Activated CD4-positive, alpha-beta T cell treated with anti-CD3 and anti-CD28 coated beads, Interleukin-2, amount 10 ng/mL, durations not matched to agents 24 days and 14 days (primary cell): Measurements from ENCODE around the gene COL20A1. TPM values are rescaled to one million over a fixed set of nuclear protein-coding genes. Genes with fewer than 3 reads are reported as not detected.

ENCODE experiments used
- DNase-seq: peaks from one replicate; pipeline ENCODE4 v3.0.0; 2022
- H3K27ac Mint-ChIP-seq: one replicate; pipeline ENCODE4 v1.8.0; 2022; ENCODE audit warnings: mild to moderate bottlenecking, mixed read lengths
- H3K27me3 Mint-ChIP-seq: one replicate; pipeline ENCODE4 v1.8.0; 2022; ENCODE audit warnings: mixed read lengths
- H3K36me3 Mint-ChIP-seq: one replicate; pipeline ENCODE4 v1.8.0; 2022; ENCODE audit warnings: low read depth, mild to moderate bottlenecking, mixed read lengths
- H3K4me1 Mint-ChIP-seq: one replicate; pipeline ENCODE4 v1.8.0; 2021; ENCODE audit warnings: mixed read lengths
- H3K4me3 Mint-ChIP-seq: one replicate; pipeline ENCODE4 v1.8.0; 2022; ENCODE audit warnings: mild to moderate bottlenecking, moderate library complexity, mixed read lengths
- H3K9me3 Mint-ChIP-seq: one replicate; pipeline ENCODE4 v1.8.0; 2021; ENCODE audit warnings: mixed read lengths
- intact Hi-C: fragments of 100-400 bp; cut with micrococcal nuclease; formaldehyde crosslinking; loops from one replicate; pipeline ENCODE4 v1.15.1; 2023
- total RNA-seq: library from RNA; stranded (reverse); gene quantifications from 2 replicates; pipeline ENCODE4 v1.2.3, GENCODE V29; 2022

COL20A1 gene
- total RNA-seq, 1 donor from 2014 or later, result not detected

GRCh38 chr20:63287697-63288580, 5.0 kb upstream of the COL20A1 start:
- Mint-ChIP-seq H3K27me3 (no peaks in the 10 kb centered on the region), H3K4me1 (peaks cover 3% of the 10 kb centered on the region), H3K27ac (no peak overlapping the region), H3K4me3 (no peak overlapping the region), H3K36me3 (peaks cover 6% of the 10 kb centered on the region), H3K9me3 (no peaks in the 10 kb centered on the region)
- no peak for DNase-seq
- intact Hi-C loops, result no loop called here

GRCh38 chr20:63288581-63289251, 4.3 kb upstream of the COL20A1 start:
- H3K4me1 Mint-ChIP-seq, result peaks cover 3% of the 10 kb centered on the region
- DNase-seq, result no peak
- no peak overlapping the region for H3K4me3 Mint-ChIP-seq
- H3K27me3 Mint-ChIP-seq, result no peaks in the 10 kb centered on the region
- intact Hi-C loops, result no loop called here
- H3K27ac Mint-ChIP-seq, result no peak overlapping the region
- peaks cover 6% of the 10 kb centered on the region for H3K36me3 Mint-ChIP-seq
- H3K9me3 Mint-ChIP-seq, result no peaks in the 10 kb centered on the region

- H3K4me3 Mint-ChIP-seq, result no peak overlapping the region
Observed at GRCh38 chr20:63289311-63290135, 3.5 kb upstream of the COL20A1 start.

DNA sequence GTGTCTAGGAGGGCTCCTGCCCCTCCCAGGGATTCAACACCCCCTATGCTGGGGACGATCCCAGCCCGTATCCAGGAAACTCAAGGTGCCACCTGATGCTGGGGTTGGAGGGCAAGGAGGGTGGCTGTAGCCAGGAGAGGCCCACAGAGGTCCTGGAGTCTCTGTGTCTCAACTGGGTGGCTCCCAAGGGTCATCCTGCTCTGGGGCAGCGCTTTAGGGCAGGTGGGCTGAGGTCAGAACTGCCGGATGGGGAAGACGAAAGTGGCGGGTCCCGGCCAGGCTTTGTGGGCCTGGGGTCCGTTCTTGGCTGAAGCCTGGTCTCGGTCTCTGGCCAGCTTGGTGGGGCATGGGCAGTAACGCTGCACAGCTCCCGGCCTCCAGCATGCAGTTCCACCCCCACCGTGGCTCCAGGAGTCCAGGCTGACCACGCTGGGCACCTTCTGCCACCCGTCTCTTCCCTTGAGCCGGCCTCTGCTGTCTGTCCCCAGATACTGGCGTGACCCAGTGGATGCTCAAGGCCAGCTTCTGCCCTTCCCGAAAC, 2.8 kb upstream of the COL20A1 start:
- Mint-ChIP-seq H3K27me3 (peaks cover 1% of the 10 kb centered on the region), H3K9me3 (no peaks in the 10 kb centered on the region)
- intact Hi-C loops, result no loop called here

More at GRCh38 chr20:63289311-63290135, 3.5 kb upstream of the COL20A1 start:
- DNase-seq, result no peak
- no peaks in the 10 kb centered on the region for H3K4me1 Mint-ChIP-seq
- H3K27ac Mint-ChIP-seq, result no peak overlapping the region
- H3K36me3 Mint-ChIP-seq, result peaks cover 6% of the 10 kb centered on the region
- intact Hi-C loops, result no loop called here
- no peaks in the 10 kb centered on the region for H3K27me3 Mint-ChIP-seq
- H3K9me3 Mint-ChIP-seq, result no peaks in the 10 kb centered on the region

DNA sequence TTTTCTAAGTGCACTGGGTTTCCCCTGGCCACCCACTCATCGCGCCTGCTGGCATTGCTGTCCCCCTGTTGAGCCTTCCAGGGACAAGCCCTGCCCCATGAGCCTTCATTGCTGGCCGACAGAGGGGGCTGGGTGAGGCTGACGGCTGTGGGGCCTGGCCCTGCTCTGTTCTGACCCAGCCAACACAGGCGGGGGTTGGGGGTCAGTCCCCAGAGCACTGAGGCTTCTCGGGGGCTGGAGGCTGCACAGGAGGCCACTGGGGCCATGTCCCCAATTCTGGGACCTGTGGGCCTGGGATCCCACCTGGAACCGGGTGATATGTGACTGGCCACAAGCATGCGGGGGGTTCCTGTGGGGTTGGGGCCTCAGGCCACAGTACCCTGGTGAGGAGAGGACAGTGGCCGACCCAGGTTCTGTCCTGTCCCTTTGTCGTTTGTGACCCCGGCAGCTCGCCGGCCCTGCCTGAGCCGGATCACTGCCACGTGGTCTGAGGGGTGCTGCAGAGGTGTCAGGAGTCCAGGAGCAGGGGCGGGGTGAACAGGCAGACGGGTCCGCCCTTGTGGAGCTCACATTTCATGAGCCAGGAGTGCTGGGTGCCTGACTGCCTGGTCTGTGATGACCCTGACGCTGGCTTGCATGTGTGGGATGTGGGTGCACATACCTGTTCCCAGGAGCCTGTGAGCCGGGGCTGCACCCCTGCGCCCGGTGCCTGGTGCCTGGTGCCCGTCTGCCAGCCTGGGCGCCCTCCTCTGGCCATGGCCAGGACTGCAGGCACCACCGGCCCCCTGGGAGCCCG, 2.1 kb upstream of the COL20A1 start:
- H3K27ac Mint-ChIP-seq, result no peak overlapping the region
- H3K4me1 Mint-ChIP-seq, result peaks cover 2% of the 10 kb centered on the region
- intact Hi-C loops, result no loop called here
- H3K36me3 Mint-ChIP-seq, result peaks cover 5% of the 10 kb centered on the region
- H3K9me3 Mint-ChIP-seq, result no peaks in the 10 kb centered on the region
- no peak overlapping the region for H3K4me3 Mint-ChIP-seq
- H3K27me3 Mint-ChIP-seq, result peaks cover 3% of the 10 kb centered on the region
- DNase-seq, result peak; percentile 89

More for the DNA sequence above, 2.8 kb upstream of the COL20A1 start:
- peaks cover 6% of the 10 kb centered on the region for H3K36me3 Mint-ChIP-seq
- DNase-seq, result no peak
- H3K4me3 Mint-ChIP-seq, result no peak overlapping the region
- H3K4me1 Mint-ChIP-seq, result peaks cover 1% of the 10 kb centered on the region
- H3K27ac Mint-ChIP-seq, result no peak overlapping the region

- peaks cover 2% of the 10 kb centered on the region for H3K4me1 Mint-ChIP-seq
- peaks cover 3% of the 10 kb centered on the region for H3K27me3 Mint-ChIP-seq
- H3K27ac Mint-ChIP-seq, result no peak overlapping the region
- no peak for DNase-seq
- H3K9me3 Mint-ChIP-seq, result no peaks in the 10 kb centered on the region
- peaks cover 4% of the 10 kb centered on the region for H3K36me3 Mint-ChIP-seq
- H3K4me3 Mint-ChIP-seq, result no peak overlapping the region
- intact Hi-C loops, result no loop called here
Observed at GRCh38 chr20:63291811-63292210, 1.2 kb upstream of the COL20A1 start.

- DNase-seq, result no peak
- no peak overlapping the region for H3K4me3 Mint-ChIP-seq
- H3K27me3 Mint-ChIP-seq, result peaks cover 3% of the 10 kb centered on the region
- H3K4me1 Mint-ChIP-seq, result peaks cover 2% of the 10 kb centered on the region
- intact Hi-C loops, result no loop called here
- peaks cover 4% of the 10 kb centered on the region for H3K36me3 Mint-ChIP-seq
- H3K9me3 Mint-ChIP-seq, result no peaks in the 10 kb centered on the region
- no peak overlapping the region for H3K27ac Mint-ChIP-seq
Observed at GRCh38 chr20:63292292-63292701, 689 bp upstream of the COL20A1 start.

DNA sequence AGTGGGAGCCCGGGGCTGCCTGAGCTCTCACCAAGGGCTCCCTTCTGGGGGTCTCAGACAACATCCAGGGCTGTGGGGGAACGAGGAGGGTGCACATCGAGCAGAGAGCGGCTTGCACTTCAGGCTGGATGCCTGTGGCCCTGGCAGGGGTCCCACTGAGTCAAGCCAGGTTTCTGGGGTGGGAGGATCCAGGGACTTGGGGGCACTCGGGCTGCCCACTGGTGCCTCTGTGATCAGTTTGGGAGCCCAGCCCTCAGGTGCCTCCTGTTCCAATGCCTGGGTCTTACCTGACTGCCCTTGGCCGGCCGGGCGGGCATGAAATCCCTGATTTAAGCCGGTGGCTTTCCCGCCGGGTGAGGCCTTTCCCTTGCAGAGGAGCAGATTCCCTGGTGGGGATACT, 470 bp downstream of the COL20A1 start:
- H3K9me3 Mint-ChIP-seq, result no peaks in the 10 kb centered on the region
- H3K27ac Mint-ChIP-seq, result no peak overlapping the region
- DNase-seq, result no peak
- H3K27me3 Mint-ChIP-seq, result peaks cover 3% of the 10 kb centered on the region
- peaks cover 2% of the 10 kb centered on the region for H3K4me1 Mint-ChIP-seq
- peaks cover 4% of the 10 kb centered on the region for H3K36me3 Mint-ChIP-seq
- intact Hi-C loops, result no loop called here
- no peak overlapping the region for H3K4me3 Mint-ChIP-seq

DNA sequence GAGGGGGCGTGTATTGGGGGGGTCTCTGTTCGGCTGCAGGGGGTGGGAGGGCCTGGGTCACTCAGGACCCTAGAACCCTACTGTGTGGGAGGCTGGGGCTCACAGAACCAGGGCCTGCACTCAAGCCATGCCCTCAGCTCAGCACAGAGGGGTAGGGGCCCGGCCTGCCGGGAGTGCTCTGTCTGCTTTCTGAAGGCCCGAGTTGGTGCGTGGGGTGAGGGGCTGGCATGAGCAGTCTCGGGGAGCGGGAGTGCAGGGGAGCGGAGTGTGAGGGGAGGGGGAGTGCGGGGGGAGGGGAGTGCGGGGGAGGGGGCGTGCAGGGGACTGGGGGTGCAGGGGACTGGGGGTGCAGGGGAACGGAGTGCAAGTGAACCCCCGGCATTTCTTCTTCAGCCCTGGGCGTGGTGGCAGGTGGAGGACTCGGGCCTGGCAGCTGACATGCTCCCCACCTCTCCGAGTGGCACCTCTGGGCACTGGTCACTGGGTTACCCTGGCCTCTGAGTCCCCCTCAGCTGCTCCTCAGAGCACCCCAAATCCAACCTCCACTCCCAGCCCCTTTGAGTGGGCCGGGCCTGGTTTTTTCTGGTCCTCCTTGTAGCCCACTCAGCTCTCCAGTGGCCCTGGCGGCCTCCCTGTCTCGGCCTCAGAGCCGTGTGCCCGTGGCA, 1.0 kb downstream of the COL20A1 start:
- Mint-ChIP-seq H3K4me3 (no peak overlapping the region), H3K27me3 (peaks cover 4% of the 10 kb centered on the region), H3K9me3 (no peaks in the 10 kb centered on the region), H3K4me1 (peaks cover 2% of the 10 kb centered on the region), H3K27ac (no peak overlapping the region), H3K36me3 (peaks cover under 1% of the 10 kb centered on the region)
- intact Hi-C loops, result no loop called here
- DNase-seq, result no peak

DNA sequence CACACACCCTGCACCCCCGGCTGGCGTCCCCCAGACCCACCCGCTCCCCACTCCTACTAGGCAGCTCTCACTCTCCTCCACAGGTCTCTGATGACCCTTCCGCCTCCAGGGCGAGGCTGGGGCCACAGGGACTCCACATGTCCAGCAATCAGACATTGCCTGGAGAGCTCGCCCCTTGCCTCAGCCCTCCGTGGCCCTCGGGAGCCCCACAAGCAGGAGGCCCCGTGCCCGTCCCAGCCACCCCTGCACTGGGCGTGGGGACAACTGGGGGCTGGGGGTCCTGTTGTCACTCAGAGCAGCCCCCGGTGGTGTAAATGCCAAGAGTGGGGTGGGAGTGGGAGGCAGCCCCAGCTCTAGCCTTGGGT, 1.5 kb downstream of the COL20A1 start:
- Mint-ChIP-seq H3K27ac (no peak overlapping the region), H3K9me3 (no peaks in the 10 kb centered on the region), H3K27me3 (peaks cover 6% of the 10 kb centered on the region), H3K4me3 (no peak overlapping the region), H3K4me1 (peaks cover 2% of the 10 kb centered on the region), H3K36me3 (no peaks in the 10 kb centered on the region)
- DNase-seq, result no peak
- intact Hi-C loops, result no loop called here

- intact Hi-C loops, result no loop called here
- H3K9me3 Mint-ChIP-seq, result no peaks in the 10 kb centered on the region
- H3K4me1 Mint-ChIP-seq, result peaks cover 2% of the 10 kb centered on the region
- no peak overlapping the region for H3K27ac Mint-ChIP-seq
- no peak for DNase-seq
- H3K4me3 Mint-ChIP-seq, result no peak overlapping the region
- H3K27me3 Mint-ChIP-seq, result peaks cover 7% of the 10 kb centered on the region
- H3K36me3 Mint-ChIP-seq, result no peaks in the 10 kb centered on the region
Observed at GRCh38 chr20:63295018-63295417, 2.0 kb downstream of the COL20A1 start.

DNA sequence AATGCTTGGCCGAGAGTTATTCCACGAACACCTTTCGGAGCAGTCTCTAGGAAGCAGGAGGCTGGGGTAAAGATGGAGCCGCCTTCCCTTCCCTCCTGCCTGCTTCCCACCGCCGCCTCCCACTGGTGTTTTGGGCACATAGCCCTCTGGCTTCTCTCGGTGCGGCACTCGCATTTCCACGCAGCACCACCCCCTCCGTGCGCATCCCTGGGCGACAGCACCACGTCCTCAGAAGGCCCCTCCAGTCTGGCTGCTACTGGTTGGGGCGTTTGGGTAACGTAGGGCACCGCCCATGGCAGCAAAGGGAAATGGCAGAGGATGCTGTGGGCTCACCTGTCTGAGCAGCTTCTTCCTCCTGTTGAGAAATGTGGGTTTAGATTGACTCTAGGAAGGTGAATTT, 2.4 kb downstream of the COL20A1 start:
- Mint-ChIP-seq H3K27ac (no peak overlapping the region), H3K4me1 (peaks cover 2% of the 10 kb centered on the region), H3K4me3 (no peak overlapping the region), H3K27me3 (peaks cover 8% of the 10 kb centered on the region), H3K9me3 (no peaks in the 10 kb centered on the region), H3K36me3 (no peaks in the 10 kb centered on the region)
- intact Hi-C loops, result no loop called here
- DNase-seq, result no peak

GRCh38 chr20:63295846-63296245, 2.9 kb downstream of the COL20A1 start:
- Mint-ChIP-seq H3K27me3 (peaks cover 8% of the 10 kb centered on the region), H3K4me1 (peaks cover 2% of the 10 kb centered on the region), H3K4me3 (no peak overlapping the region), H3K27ac (no peak overlapping the region), H3K36me3 (no peaks in the 10 kb centered on the region), H3K9me3 (no peaks in the 10 kb centered on the region)
- DNase-seq, result no peak
- intact Hi-C loops, result no loop called here
